ENCODE results near the gene ZNF326.

- TF ChIP-seq CTCF (IDR thresholded peaks at IDR 0.05; ENCODE audit: control extremely low read depth in 1 of 3, insufficient read depth in 1 of 3, low read depth in 1 of 3, low read length in 3 of 3): no peak
- TF ChIP-seq USF2 (IDR thresholded peaks at IDR 0.05; ENCODE audit: low read length): no peak
- no peak for TF ChIP-seq YY1 (IDR thresholded peaks at IDR 0.05; ENCODE audit: low read depth, low read length)
- TF ChIP-seq EP300 (IDR thresholded peaks at IDR 0.05; ENCODE audit: borderline replicate concordance in 1 of 2, low read depth in 2 of 2, low read length in 2 of 2): no peak
- TF ChIP-seq CBX5 (IDR thresholded peaks at IDR 0.05; ENCODE audit: low read depth, low read length): no peak
- no peak for TF ChIP-seq EZH2 (IDR thresholded peaks at IDR 0.05; ENCODE audit: low read depth, low read length, severe bottlenecking)
- TF ChIP-seq MAX (IDR thresholded peaks at IDR 0.05): no peak
- no peak for TF ChIP-seq KDM1A (IDR thresholded peaks at IDR 0.05; ENCODE audit: borderline replicate concordance, low read length)
- TF ChIP-seq GABPA (IDR thresholded peaks at IDR 0.05; ENCODE audit: borderline replicate concordance, insufficient read depth, low read length): no peak
- no peak for TF ChIP-seq CEBPB (IDR thresholded peaks at IDR 0.05; ENCODE audit: low read depth, low read length)
- no peak for TF ChIP-seq GTF2F1 (IDR thresholded peaks at IDR 0.05; ENCODE audit: borderline replicate concordance, low read depth, low read length)
Observed at GRCh38 chr1:89974256-89974655, 20.7 kb upstream of the ZNF326 start.

Measured in H1 (cell line).